ENCODE data around the gene CCDC92B. TPM values are rescaled to one million over a fixed set of nuclear protein-coding genes. Genes with fewer than 3 reads are reported as not detected.

CCDC92B gene
- total and polyA plus RNA-seq, 10 of the 15 experiments (the other 5 are each of a cell fraction or from before 2014, with no cell fraction given): not detected

- no peak for FAIRE-seq
- POLR2A ChIA-PET: no interaction called here
- SMC1A ChIA-PET (ENCODE audit: uncharacterized antibody, unreplicated experiment): no interaction called here
- H4K20me1 ChIP-seq (ENCODE audit: control insufficient read depth, insufficient read depth): peaks cover 2% of the 10 kb centered on the region; the same call in 1 of the 2 replicates
- H3K27me3 ChIP-seq (replicated peaks in 1 of 2; ENCODE audit: control insufficient read depth in 2 of 2, insufficient read depth in 2 of 2, low read length in 1 of 2): no peaks in the 10 kb centered on the region
- H2AFZ ChIP-seq (ENCODE audit: control insufficient read depth, low read depth, low read length): no peak overlapping the region
- ATAC-seq: no peak
- H3K4me2 ChIP-seq (ENCODE audit: control insufficient read depth, insufficient read depth): no peak overlapping the region
- TF ChIP-seq NKRF (conservative IDR thresholded peaks at IDR 0.05) (no peak), EGR1 (IDR thresholded peaks at IDR 0.05; ENCODE audit: borderline replicate concordance in 1 of 2, low read depth in 2 of 2, low read length in 2 of 2) (no peak), BACH1 (IDR thresholded peaks at IDR 0.05; ENCODE audit: borderline replicate concordance) (no peak)
- H3K4me3 ChIP-seq: no peak overlapping the region
- 98% methylated on average over 29 of the region's 42 CpGs for WGBS (ENCODE audit: insufficient coverage, insufficient replicate concordance, low lambda C conversion rate, missing lambda C conversion rate)
- CTCF ChIA-PET: no interaction called here
- no peak for DNase-seq (ENCODE audit: low read depth, low spot score)
- H3K27ac ChIP-seq (ENCODE audit: control insufficient read depth, insufficient read depth): no peak overlapping the region
- RAD21 ChIA-PET (ENCODE audit: unreplicated experiment): no interaction called here
- peaks cover 0 to 55% of the 10 kb centered on the region in 2 experiments; a peak in 3 of 4 replicates for H3K36me3 ChIP-seq (ENCODE audit: control insufficient read depth in 2 of 2, insufficient read depth in 2 of 2, low read length in 1 of 2)
- no peak overlapping the region for H3K9ac ChIP-seq (ENCODE audit: control insufficient read depth, insufficient read depth, low read length)
- no peaks in the 10 kb centered on the region for H3K9me3 ChIP-seq (replicated peaks; ENCODE audit: control insufficient read depth, insufficient read depth, low read length)
- intact Hi-C loops (cut with micrococcal nuclease; ENCODE audit: unreplicated experiment) (no loop called here), in situ Hi-C loops (cut with MboI) (no loop called here)
- H3K79me2 ChIP-seq (ENCODE audit: control insufficient read depth, insufficient read depth, low read length): no peaks in the 10 kb centered on the region
- no TSS peak for BruUV-seq (replicated peaks)
- no peaks in the 10 kb centered on the region for H3K4me1 ChIP-seq (ENCODE audit: control insufficient read depth, insufficient read depth, low read length)
These were observed 54.8 kb downstream of the CCDC92B start for GRCh38 chr17:2694381-2695242.

Data from GM12878 (cell line).